ENCODE measurements around the gene MAPK10.
A peak's percentile ranks its signal among the peaks of the same experiment; 100 is the strongest.
"Not testable (repeated sequence)": the region's sequence is repeated elsewhere in the genome, so short reads cannot be mapped to it uniquely, and the experiment has no call there.

The MAPK10 gene

GRCh38 chr4:86346320-86346719 lies 13.5 kb downstream of the MAPK10 start:
- no peak overlapping the region for H3K4me3 ChIP-seq
- H3K27ac ChIP-seq, result no peak overlapping the region

- Histone ChIP-seq H3K4me3 (no peak overlapping the region), H3K27ac (no peak overlapping the region)
Observed at GRCh38 chr4:86344127-86344526, 15.7 kb downstream of the MAPK10 start.

GRCh38 chr4:86338989-86339388 lies 20.9 kb downstream of the MAPK10 start:
- H3K4me3 ChIP-seq, result no peak overlapping the region
- H3K27ac ChIP-seq, result no peak overlapping the region

- Histone ChIP-seq H3K27ac (no peak overlapping the region), H3K4me3 (no peak overlapping the region)
Observed at GRCh38 chr4:86338521-86338920, 21.3 kb downstream of the MAPK10 start.

- Histone ChIP-seq H3K27ac (no peak overlapping the region), H3K4me3 (no peak overlapping the region)
Observed at GRCh38 chr4:86334020-86334750, 25.7 kb downstream of the MAPK10 start.

GRCh38 chr4:86333236-86333635 lies 26.6 kb downstream of the MAPK10 start:
- no peak overlapping the region for H3K27ac ChIP-seq
- H3K4me3 ChIP-seq, result no peak overlapping the region

- Histone ChIP-seq H3K4me3 (no peak overlapping the region), H3K27ac (no peak overlapping the region)
Observed at GRCh38 chr4:86330961-86331742, 28.7 kb downstream of the MAPK10 start.

GRCh38 chr4:86330411-86330810 lies 29.4 kb downstream of the MAPK10 start:
- H3K4me3 ChIP-seq, H3K27ac ChIP-seq: not testable (repeated sequence)

- H3K4me3 ChIP-seq, result no peak overlapping the region
Observed at GRCh38 chr4:86329431-86329830, 30.4 kb downstream of the MAPK10 start.

GRCh38 chr4:86326400-86326799 lies 33.5 kb downstream of the MAPK10 start:
- Histone ChIP-seq H3K27ac (no peak overlapping the region), H3K4me3 (no peak overlapping the region)

More at GRCh38 chr4:86329431-86329830, 30.4 kb downstream of the MAPK10 start:
- H3K27ac ChIP-seq, result no peak overlapping the region

GRCh38 chr4:86319390-86319789 lies 40.5 kb downstream of the MAPK10 start:
- no peak overlapping the region for H3K4me3 ChIP-seq
- H3K27ac ChIP-seq, result no peak overlapping the region

GRCh38 chr4:86315579-86315978 lies 44.3 kb downstream of the MAPK10 start:
- Histone ChIP-seq H3K4me3 (no peak overlapping the region), H3K27ac (no peak overlapping the region)

GRCh38 chr4:86313656-86314055 lies 46.2 kb downstream of the MAPK10 start:
- no peak overlapping the region for H3K4me3 ChIP-seq
- H3K27ac ChIP-seq, result no peak overlapping the region

- H3K4me3 ChIP-seq, result no peak overlapping the region
- H3K27ac ChIP-seq, result no peak overlapping the region
Observed at GRCh38 chr4:86307432-86307831, 52.4 kb downstream of the MAPK10 start.

GRCh38 chr4:86306816-86307215 lies 53.0 kb downstream of the MAPK10 start:
- H3K27ac ChIP-seq, result no peak overlapping the region
- no peak overlapping the region for H3K4me3 ChIP-seq

- no peak overlapping the region for H3K27ac ChIP-seq
Observed at GRCh38 chr4:86302830-86303229, 57.0 kb downstream of the MAPK10 start.

GRCh38 chr4:86302251-86302650 lies 57.6 kb downstream of the MAPK10 start:
- Histone ChIP-seq H3K27ac (no peak overlapping the region), H3K4me3 (no peak overlapping the region)

More at GRCh38 chr4:86302830-86303229, 57.0 kb downstream of the MAPK10 start:
- H3K4me3 ChIP-seq, result no peak overlapping the region

- H3K27ac ChIP-seq, result no peak overlapping the region
- no peak overlapping the region for H3K4me3 ChIP-seq
Observed at GRCh38 chr4:86300516-86300915, 59.3 kb downstream of the MAPK10 start.

- no peak overlapping the region for H3K4me3 ChIP-seq
Observed at GRCh38 chr4:86296865-86297264, 63.0 kb downstream of the MAPK10 start.

GRCh38 chr4:86294883-86295282 lies 65.0 kb downstream of the MAPK10 start:
- peak overlapping the region in 4 of 21 experiments; percentile 26 to 52 (median 40) for H3K27ac ChIP-seq
- H3K4me3 ChIP-seq, result no peak overlapping the region

More at GRCh38 chr4:86296865-86297264, 63.0 kb downstream of the MAPK10 start:
- no peak overlapping the region for H3K27ac ChIP-seq

- no peak overlapping the region for H3K27ac ChIP-seq
- H3K4me3 ChIP-seq, result no peak overlapping the region
Observed at GRCh38 chr4:86291180-86291579, 68.7 kb downstream of the MAPK10 start.
